Mesothelial cell of epicardium (in vitro differentiated cells): ENCODE data around the gene TFEC. TPM values are rescaled to one million over a fixed set of nuclear protein-coding genes. Genes with fewer than 3 reads are reported as not detected.
A peak's percentile ranks its signal among the peaks of the same experiment; 100 is the strongest.

ENCODE experiments used
- DNase-seq, 2 experiments: peaks; one replicate each; pipeline ENCODE4 v3.0.0; 2021; ENCODE audit warnings: low spot score in 2 of 2; ENCODE audit not compliant: unreplicated experiment in 2 of 2
- H3K27ac Mint-ChIP-seq: 2 replicates; pipeline ENCODE4 v1.8.0; 2021; ENCODE audit warnings: mixed read lengths
- H3K27me3 Mint-ChIP-seq: 2 replicates; pipeline ENCODE4 v1.8.0; 2021; ENCODE audit warnings: low read depth, mixed read lengths
- H3K36me3 Mint-ChIP-seq: 2 replicates; pipeline ENCODE4 v1.8.0; 2021; ENCODE audit warnings: mixed read lengths
- H3K4me1 Mint-ChIP-seq: 2 replicates; pipeline ENCODE4 v1.8.0; 2021; ENCODE audit warnings: mixed read lengths
- H3K4me3 Mint-ChIP-seq: 2 replicates; pipeline ENCODE4 v1.8.0; 2021; ENCODE audit warnings: mild to moderate bottlenecking, moderate library complexity, mixed read lengths
- H3K9me3 Mint-ChIP-seq: 2 replicates; pipeline ENCODE4 v1.8.0; 2021; ENCODE audit warnings: mixed read lengths
- CTCF ChIP-seq: fragments of 200-600 bp; sonication (generic); IDR thresholded peaks from one replicate; pipeline ENCODE4 v1.5.0; 2021; ENCODE audit warnings: antibody characterized with exemption; ENCODE audit not compliant: unreplicated experiment
- total RNA-seq: library from RNA; stranded (reverse); gene quantifications from 3 replicates; pipeline ENCODE4 v1.2.1, GENCODE V29; 2021

The TFEC gene
- total RNA-seq, 1 donor from 2014 or later = 0.49 TPM

DNA sequence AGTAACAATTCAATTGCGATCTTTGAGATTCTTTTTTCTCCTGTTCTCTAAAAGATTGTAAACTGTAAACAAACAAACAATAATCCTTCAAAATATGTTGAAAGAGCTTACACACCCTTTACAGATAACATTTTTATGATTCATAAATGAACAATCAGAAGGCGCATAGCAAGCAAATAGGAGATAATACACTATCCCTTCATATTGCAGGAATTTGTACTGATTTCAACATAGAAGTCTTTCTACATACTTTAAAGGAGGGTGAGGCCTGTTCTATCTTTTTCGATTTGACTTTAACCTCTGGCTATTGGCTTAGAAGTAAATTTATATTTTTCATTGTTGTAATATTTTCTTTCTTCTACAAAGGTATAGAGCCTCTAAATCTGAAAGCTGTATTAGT, 57.2 kb downstream of the TFEC start:
- no peaks in the 10 kb centered on the region for H3K27me3 Mint-ChIP-seq
- no peak overlapping the region for H3K27ac Mint-ChIP-seq
- H3K36me3 Mint-ChIP-seq = no peaks in the 10 kb centered on the region
- H3K4me3 Mint-ChIP-seq = no peak overlapping the region
- DNase-seq = no peak
- TF ChIP-seq CTCF = no peak
- H3K9me3 Mint-ChIP-seq = peaks cover 6% of the 10 kb centered on the region
- H3K4me1 Mint-ChIP-seq = peaks cover 8% of the 10 kb centered on the region

- Mint-ChIP-seq H3K9me3 (peaks cover 6% of the 10 kb centered on the region), H3K4me1 (peaks cover 9% of the 10 kb centered on the region), H3K27me3 (no peaks in the 10 kb centered on the region), H3K4me3 (no peak overlapping the region), H3K36me3 (no peaks in the 10 kb centered on the region), H3K27ac (no peak overlapping the region)
- no peak for DNase-seq
- no peak for TF ChIP-seq CTCF
These were observed 59.1 kb downstream of the TFEC start for GRCh38 chr7:115971506-115971905.

GRCh38 chr7:115968596-115968995, 62.0 kb downstream of the TFEC start:
- Mint-ChIP-seq H3K9me3 (peaks cover 6% of the 10 kb centered on the region), H3K36me3 (no peaks in the 10 kb centered on the region), H3K27ac (no peak overlapping the region), H3K27me3 (no peaks in the 10 kb centered on the region), H3K4me1 (peaks cover 19% of the 10 kb centered on the region), H3K4me3 (no peak overlapping the region)
- no peak for DNase-seq
- TF ChIP-seq CTCF = no peak

DNA sequence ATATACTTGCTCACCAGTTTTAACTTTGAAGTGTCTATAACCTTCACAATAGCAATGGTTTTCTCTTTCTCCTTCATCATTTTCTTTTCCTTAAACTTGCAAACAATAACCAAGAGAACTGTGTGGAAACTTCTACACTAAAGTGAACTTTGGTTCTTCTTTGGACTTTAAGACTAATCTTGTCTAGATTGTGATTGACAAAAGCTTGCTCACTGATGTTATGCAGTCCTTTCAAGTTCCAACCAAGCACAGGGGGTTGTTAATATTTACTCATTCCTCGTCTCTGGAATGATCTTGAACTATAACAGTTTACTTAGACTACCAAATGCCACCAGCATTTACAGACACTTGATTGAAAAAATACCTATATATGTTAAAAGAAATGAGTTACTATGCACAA, 62.4 kb downstream of the TFEC start:
- Mint-ChIP-seq H3K4me1 (peaks cover 19% of the 10 kb centered on the region), H3K27ac (no peak overlapping the region), H3K27me3 (no peaks in the 10 kb centered on the region), H3K36me3 (no peaks in the 10 kb centered on the region), H3K9me3 (peaks cover 7% of the 10 kb centered on the region), H3K4me3 (no peak overlapping the region)
- DNase-seq = no peak
- no peak for TF ChIP-seq CTCF

DNA sequence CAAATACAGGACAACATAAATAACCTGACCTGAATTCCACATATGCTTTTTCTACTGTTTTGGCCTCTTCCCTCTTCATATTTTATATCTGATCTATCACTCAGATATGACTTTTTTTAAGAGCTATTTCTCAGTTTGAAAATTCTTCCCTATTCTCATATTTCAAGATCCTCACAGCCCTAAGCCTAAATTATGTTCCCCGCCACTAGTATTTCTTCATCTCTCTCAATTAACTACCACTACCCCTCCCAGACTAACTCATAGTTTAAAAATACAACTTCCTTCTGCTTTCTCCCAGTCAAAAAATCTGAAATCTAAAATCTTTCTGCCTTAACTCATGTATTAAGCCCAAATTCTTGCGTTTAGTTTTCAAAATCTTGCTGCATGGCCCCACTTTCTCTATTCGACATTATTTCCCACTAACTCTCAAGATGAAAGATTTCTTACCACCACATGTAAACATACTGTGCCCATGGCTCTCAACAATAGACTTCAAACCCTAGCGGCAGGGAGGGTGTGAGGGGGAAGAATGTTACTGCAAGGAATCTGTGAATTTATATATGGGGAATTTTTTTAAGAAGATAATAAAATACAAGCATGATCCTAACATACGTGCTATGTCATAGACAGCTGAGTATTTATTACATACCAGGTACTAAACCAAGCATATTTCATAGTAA, 64.6 kb downstream of the TFEC start:
- no peak for DNase-seq
- Mint-ChIP-seq H3K4me3 (no peak overlapping the region), H3K9me3 (peaks cover 9% of the 10 kb centered on the region), H3K27me3 (no peaks in the 10 kb centered on the region), H3K4me1 (peaks cover 13% of the 10 kb centered on the region), H3K36me3 (no peaks in the 10 kb centered on the region), H3K27ac (peak overlapping the region; percentile 62)
- no peak for TF ChIP-seq CTCF
